Esophagus squamous epithelium (tissue), 5 donors: Measurements from ENCODE around the gene ZNF497. TPM values are rescaled to one million over a fixed set of nuclear protein-coding genes. Genes with fewer than 3 reads are reported as not detected.
"Not testable (repeated sequence)": the region's sequence is repeated elsewhere in the genome, so short reads cannot be mapped to it uniquely, and the experiment has no call there.

Experiments
- DNase-seq: peaks from one replicate; lab custom pipeline; 2025; lab: John Stamatoyannopoulos, UW
- H3K27ac ChIP-seq, 4 donors: fragments of 200-600 bp; sonication (generic); one replicate each; pipeline ENCODE4 v1.5.1; 2016 to 2019; ENCODE audit warnings: mild to moderate bottlenecking in 1 of 4
- H3K27me3 ChIP-seq, 4 donors: fragments of 200-600 bp; sonication (generic); 1 replicate in 3 of 4; 2 replicates in 1 of 4; pipeline versions ENCODE4 v1.5.1 to v1.6.0; 2017 to 2021; ENCODE audit warnings: antibody characterized with exemption in 1 of 4
- H3K36me3 ChIP-seq, 3 donors: fragments of 200-600 bp; sonication (generic); one replicate each; pipeline ENCODE4 v1.5.1; 2016 to 2019
- H3K4me1 ChIP-seq, 3 donors: fragments of 200-600 bp; sonication (generic); one replicate each; pipeline ENCODE4 v1.5.1; 2017 to 2019
- H3K4me3 ChIP-seq, 4 donors: fragments of 200-600 bp; sonication (generic); 1 replicate in 3 of 4; 2 replicates in 1 of 4; pipeline ENCODE4 v1.5.1; 2016 to 2019; ENCODE audit warnings: mild to moderate bottlenecking in 2 of 4, moderate library complexity in 1 of 4
- H3K9me3 ChIP-seq, 3 donors: fragments of 200-600 bp; sonication (generic); one replicate each; pipeline ENCODE4 v1.5.1; 2016 to 2019
- POLR2A ChIP-seq, 4 donors: fragments of 450-650 bp; IDR thresholded peaks; one replicate each; pipeline ENCODE4 v1.6.1; 2017; ENCODE audit warnings: antibody characterized with exemption in 4 of 4, mild to moderate bottlenecking in 4 of 4, moderate library complexity in 3 of 4
- WGBS, 2 donors: methylation state at CpG; one replicate each; pipeline ENCODE4 v1.1.5; 2018; 5-methylcytosine and 5-hydroxymethylcytosine counted together
- intact Hi-C: fragments of 100-400 bp; cut with DNase I; formaldehyde crosslinking; loops from one replicate; pipeline ENCODE4 v1.15.0; 2022
- total RNA-seq, 4 donors: library from RNA; depleted of rRNA; stranded (reverse); fragments of >200 nt; gene quantifications; one replicate each; pipeline ENCODE4 v1.1.0, GENCODE V29; 2016
- TF ChIP-seq, protein P1 (sequence below), 6 experiments: fragments of 450-650 bp in 4 of 6; fragments of 200-600 bp in 2 of 6; sonication (generic) in 2 of 6; IDR thresholded peaks; one replicate each; pipeline ENCODE4 v1.5.1; 2016 to 2019; ENCODE audit warnings: antibody characterized with exemption in 6 of 6, mild to moderate bottlenecking in 4 of 6, moderate library complexity in 4 of 6
- donor health status: DM: yes; HTN: yes; CAD: no.

The ZNF497 gene
- total RNA-seq, 4 donors from 2014 or later: 0.87 to 1.9 (median 1.4) TPM

DNA sequence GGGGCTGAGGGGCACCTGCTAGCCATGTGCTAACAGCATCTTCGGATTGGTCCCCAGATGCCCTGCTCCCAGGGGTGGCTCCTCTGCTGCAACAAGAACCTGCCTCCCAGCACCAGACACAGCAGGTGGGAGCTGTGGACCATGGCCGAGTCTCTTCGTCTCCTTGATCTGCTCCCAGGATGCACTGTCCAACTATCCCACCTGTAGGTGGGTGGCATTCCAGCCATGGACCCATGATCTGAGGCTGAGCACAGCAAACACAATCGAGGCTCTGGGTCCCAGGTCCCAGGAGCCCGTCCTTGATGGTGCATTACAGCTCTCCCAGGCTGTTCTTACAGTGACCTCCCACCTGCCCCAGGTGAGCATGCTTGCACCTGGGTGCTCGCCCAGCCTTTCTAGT is 16.7 kb upstream of the ZNF497 start:
- no peak for TF ChIP-seq POLR2A (IDR thresholded peaks at IDR 0.05)
- TF ChIP-seq, protein P1, sequence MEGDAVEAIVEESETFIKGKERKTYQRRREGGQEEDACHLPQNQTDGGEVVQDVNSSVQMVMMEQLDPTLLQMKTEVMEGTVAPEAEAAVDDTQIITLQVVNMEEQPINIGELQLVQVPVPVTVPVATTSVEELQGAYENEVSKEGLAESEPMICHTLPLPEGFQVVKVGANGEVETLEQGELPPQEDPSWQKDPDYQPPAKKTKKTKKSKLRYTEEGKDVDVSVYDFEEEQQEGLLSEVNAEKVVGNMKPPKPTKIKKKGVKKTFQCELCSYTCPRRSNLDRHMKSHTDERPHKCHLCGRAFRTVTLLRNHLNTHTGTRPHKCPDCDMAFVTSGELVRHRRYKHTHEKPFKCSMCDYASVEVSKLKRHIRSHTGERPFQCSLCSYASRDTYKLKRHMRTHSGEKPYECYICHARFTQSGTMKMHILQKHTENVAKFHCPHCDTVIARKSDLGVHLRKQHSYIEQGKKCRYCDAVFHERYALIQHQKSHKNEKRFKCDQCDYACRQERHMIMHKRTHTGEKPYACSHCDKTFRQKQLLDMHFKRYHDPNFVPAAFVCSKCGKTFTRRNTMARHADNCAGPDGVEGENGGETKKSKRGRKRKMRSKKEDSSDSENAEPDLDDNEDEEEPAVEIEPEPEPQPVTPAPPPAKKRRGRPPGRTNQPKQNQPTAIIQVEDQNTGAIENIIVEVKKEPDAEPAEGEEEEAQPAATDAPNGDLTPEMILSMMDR (IDR thresholded peaks at IDR 0.05): no peak
- WGBS, 2 donors: 80 to 100% methylated on average over 1 to 2 of the region's 6 CpGs
- DNase-seq: no peak
- no peak overlapping the region for H3K27ac ChIP-seq
- H3K27me3 ChIP-seq: no peaks in the 10 kb centered on the region
- no peaks in the 10 kb centered on the region for H3K36me3 ChIP-seq
- no peaks in the 10 kb centered on the region for H3K9me3 ChIP-seq
- H3K4me1 ChIP-seq: peaks cover 19 to 29% (median 19%) of the 10 kb centered on the region in 3 donors
- intact Hi-C loops: no loop called here
- H3K4me3 ChIP-seq: peak overlapping the region in 1 of 4 donors; percentile 95

DNA sequence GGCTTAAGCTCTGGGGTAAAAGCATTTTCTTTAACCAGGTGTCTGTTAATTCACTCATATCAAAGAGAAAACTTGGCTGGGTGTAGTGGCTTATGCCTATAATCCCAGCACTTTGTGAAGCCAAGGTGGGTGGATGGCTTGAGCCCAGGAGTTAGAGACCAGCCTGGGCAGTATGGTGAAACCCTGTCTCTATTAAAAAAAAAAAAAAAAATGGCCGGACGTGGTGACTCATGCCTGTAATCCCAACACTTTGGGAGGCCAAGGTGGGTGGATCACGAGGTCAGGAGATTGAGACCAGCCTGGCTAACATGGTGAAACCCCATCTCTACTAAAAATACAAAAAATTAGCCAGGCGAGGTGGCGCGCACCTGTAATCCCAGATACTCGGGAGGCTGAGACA is 14.2 kb upstream of the ZNF497 start:
- DNase-seq, H3K27me3 ChIP-seq, H3K4me3 ChIP-seq, H3K9me3 ChIP-seq, H3K36me3 ChIP-seq, intact Hi-C loops, H3K27ac ChIP-seq: not testable (repeated sequence)
- peaks cover 12 to 20% (median 14%) of the 10 kb centered on the region in 3 donors for H3K4me1 ChIP-seq
- 54 to 60% methylated on average over 4 to 6 of the region's 7 CpGs for WGBS, 2 donors

DNA sequence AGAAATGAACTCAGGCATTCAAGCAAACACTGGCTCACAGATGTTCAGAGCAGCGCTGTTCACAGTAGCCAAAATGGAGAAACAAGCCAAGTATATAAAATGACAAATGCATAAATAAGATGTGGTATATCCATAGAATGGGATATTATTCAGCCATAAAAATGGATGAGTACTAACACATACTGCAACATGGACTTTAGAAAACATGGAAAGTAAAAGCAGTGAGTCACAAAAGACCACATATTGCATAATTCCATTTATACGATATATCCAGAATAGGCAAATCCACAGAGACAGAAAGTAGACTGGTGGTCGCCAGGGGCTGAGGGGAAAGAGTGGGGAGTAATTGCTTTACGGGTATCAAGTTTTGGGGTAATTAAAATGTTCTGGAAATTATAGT is 11.6 kb upstream of the ZNF497 start:
- Histone ChIP-seq H3K36me3 (no peaks in the 10 kb centered on the region), H3K4me3 (no peak overlapping the region), H3K27me3 (no peaks in the 10 kb centered on the region), H3K4me1 (peaks cover 0 to 3% (median 0%) of the 10 kb centered on the region in 3 donors), H3K27ac (no peak overlapping the region), H3K9me3 (no peaks in the 10 kb centered on the region)
- no peak for DNase-seq
- TF ChIP-seq, protein P1 (IDR thresholded peaks at IDR 0.05): no peak
- TF ChIP-seq POLR2A (IDR thresholded peaks at IDR 0.05): no peak
- intact Hi-C loops: no loop called here
- WGBS, 2 donors: 64 to 74% methylated on average over 4 of the region's 4 CpGs

DNA sequence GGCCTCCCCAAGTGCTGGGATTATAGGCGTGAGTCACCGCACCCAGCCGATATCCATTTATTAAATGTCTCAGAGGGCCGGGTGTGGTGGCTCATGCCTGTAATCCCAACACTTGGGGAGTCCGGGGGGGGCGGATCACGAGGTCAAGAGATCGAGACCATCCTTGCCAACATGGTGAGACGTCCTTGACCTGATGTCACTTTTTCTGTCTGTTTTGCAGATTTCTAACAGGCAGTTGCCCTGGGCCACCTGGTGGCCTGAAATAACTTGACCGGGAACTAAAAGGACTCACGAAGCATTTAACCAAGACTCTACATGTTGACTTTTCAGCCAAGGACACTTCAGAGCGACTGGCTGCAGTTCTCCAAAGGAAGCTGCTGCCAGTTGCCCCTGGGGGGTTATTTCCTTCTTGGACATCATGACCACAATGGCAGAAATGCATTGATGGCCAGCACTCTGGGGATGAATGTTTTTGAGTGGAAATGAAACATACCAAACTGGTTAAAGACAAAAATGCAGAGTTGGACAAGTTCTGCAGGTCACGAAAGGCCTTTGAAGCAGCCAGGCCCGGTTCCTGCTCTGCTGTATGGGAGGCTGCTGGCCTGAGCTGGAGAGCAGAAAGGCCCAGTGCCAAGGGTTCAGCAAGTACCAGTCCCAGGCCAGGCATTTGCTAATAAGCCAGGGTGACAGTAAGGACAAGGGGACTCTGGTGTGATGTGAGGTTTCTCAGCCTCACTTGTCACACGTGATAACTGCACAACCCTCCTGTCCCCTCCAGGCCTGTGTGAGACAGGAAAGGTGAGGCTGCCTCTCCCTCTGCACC is 10.0 kb upstream of the ZNF497 start:
- 63 to 67% methylated on average over 14 to 15 of the region's 15 CpGs for WGBS, 2 donors
- DNase-seq: no peak
- H3K36me3 ChIP-seq: peaks cover 0 to 15% (median 0%) of the 10 kb centered on the region in 3 donors

DNA sequence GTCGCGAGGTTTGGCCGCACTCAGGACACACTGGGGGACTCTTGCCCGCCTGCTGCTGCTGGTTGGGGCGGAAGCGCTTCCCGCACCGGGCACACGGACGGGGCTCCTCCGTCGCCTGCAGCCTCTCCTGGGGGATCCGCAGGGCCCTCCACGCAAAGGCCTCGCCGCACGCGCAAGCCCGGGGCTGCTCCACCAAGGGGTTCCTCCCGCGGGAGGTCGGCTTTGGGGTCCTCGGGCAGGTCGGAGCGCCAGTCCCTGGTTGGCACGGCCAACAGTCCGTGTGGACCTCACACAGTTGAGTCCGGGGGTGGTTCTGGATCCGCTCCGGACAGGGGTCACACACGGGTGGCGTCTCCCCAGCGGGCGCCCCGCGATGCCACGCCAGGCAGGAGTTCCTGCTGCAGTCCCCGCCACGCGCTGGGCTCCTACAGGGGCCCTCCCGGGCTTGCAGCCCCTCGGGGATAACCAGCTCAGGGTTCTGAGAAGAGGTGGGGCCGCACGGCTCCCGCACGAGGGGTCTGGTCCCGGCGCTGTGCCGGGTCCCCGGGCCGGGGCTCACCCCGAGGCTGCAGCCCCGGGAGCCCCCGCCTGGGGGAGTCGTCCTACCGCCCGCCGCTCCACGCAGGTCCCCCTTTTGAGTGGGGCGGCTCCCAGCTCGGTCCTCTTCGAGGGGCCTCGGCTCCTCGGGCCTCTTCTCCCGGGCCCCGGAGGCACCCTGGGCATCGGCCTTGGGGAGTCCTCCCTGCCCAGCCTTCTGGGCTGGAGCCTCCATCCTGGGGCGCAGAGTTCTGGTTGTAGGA is 6.2 kb upstream of the ZNF497 start:
- WGBS, 2 donors: 95% methylated on average over 37 of the region's 68 CpGs; no CpG with 5 or more reads in 1 of the 2 donors

More for the DNA sequence above, 10.0 kb upstream of the ZNF497 start:
- Histone ChIP-seq H3K27me3 (no peaks in the 10 kb centered on the region), H3K9me3 (no peaks in the 10 kb centered on the region), H3K4me3 (no peak overlapping the region), H3K4me1 (no peaks in the 10 kb centered on the region), H3K27ac (no peak overlapping the region)
- intact Hi-C loops: no loop called here
- TF ChIP-seq, protein P1 (IDR thresholded peaks at IDR 0.05): no peak
- TF ChIP-seq POLR2A (IDR thresholded peaks at IDR 0.05): no peak

More for the DNA sequence above, 6.2 kb upstream of the ZNF497 start:
- intact Hi-C loops: no loop called here
- TF ChIP-seq, protein P1 (IDR thresholded peaks at IDR 0.05): no peak
- TF ChIP-seq POLR2A (IDR thresholded peaks at IDR 0.05): no peak
- no peaks in the 10 kb centered on the region for H3K4me1 ChIP-seq
- no peaks in the 10 kb centered on the region for H3K9me3 ChIP-seq
- H3K4me3 ChIP-seq: no peak overlapping the region
- H3K27me3 ChIP-seq: no peaks in the 10 kb centered on the region
- peaks cover 0 to 26% (median 0%) of the 10 kb centered on the region in 3 donors for H3K36me3 ChIP-seq
- DNase-seq: no peak
- H3K27ac ChIP-seq: no peak overlapping the region
